ENCODE data around the gene SORCS2.

- TF ChIP-seq ZNF274 (IDR thresholded peaks at IDR 0.05; ENCODE audit: low read depth, low read length) = no peak
- TF ChIP-seq SUZ12 (IDR thresholded peaks at IDR 0.05; ENCODE audit: extremely low read depth, insufficient read depth, insufficient read length) = no peak
Observed at GRCh38 chr4:7701866-7702649, 509.7 kb downstream of the SORCS2 start.
